HG03064 (cell line): ENCODE data around the gene TNFSF11.
A peak's percentile ranks its signal among the peaks of the same experiment; 100 is the strongest.
"Not testable (repeated sequence)": the region's sequence is repeated elsewhere in the genome, so short reads cannot be mapped to it uniquely, and the experiment has no call there.

ENCODE experiments used
- ATAC-seq: cut with Tn5 transposase; IDR thresholded peaks from one replicate; pipeline ENCODE4 v1.9.1; 2021; ENCODE audit warnings: low read depth; ENCODE audit not compliant: unreplicated experiment

The TNFSF11 gene

DNA sequence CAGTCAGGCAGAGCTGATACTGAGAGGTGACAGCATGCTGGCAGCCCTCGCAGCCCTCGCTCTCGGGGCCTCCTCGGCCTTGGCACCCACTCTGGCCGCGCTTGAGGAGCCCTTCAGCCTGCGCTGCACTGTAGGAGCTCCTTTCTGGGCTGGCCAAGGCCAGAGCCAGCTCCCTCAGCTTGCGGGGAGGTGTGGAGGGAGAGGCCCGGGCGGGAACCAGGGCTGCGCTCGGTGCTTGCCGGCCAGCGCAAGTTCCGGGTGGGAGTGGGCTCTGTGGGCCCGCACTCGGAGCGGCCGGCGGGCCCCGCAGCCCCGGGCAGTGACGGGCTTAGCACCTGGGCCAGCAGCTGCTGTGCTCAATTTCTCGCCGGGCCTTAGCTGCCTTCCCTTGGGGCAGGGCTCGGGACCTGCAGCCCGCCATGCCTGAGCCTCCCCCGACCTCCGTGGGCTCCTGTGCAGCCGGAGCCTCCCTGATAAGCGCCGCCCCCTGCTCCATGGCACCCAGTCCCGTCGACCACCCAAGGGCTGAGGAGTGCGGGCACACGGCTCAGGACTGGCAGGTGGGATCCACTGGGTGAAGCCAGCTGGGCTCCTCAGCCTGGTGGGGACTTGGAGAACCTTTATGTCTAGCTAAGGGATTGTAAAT lies 14.3 kb upstream of the TNFSF11 start:
- not testable (repeated sequence) for ATAC-seq

- not testable (repeated sequence) for ATAC-seq
These were observed 13.6 kb upstream of the TNFSF11 start for GRCh38 chr13:42560320-42560719.

DNA sequence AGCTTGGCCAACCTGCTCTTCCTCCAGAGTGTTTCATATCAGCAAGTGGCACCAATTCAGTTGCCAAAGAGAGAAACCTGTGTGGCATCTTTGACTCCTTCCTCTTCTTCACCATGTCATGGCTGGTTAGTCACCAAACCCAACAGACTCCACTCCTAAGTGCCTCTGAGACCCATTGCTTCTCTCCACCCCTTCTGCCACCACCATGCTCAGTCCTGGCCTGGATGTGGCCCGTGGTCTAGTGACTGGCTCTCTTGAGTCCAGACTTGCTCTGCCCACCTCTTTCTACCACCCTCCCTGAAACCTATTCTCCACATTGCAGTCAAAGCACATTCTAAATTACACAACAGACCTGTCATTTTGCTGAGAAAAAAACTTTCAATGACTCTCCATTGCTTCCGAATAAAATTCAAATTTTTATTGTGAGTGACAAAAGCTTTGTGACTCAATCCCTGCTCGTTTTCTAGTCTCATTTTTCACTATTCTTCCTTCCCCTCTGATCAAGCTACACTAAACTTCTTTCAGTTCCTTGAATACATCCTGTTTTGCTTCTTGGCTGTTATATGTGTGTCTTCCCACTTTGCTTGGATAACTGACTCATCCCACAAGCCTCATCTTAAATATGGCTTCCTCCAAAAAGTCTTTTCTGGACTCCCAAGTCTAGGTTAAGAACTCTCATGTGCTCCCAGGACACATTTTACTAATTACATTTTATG lies 12.0 kb upstream of the TNFSF11 start:
- ATAC-seq, result peak; percentile 48

DNA sequence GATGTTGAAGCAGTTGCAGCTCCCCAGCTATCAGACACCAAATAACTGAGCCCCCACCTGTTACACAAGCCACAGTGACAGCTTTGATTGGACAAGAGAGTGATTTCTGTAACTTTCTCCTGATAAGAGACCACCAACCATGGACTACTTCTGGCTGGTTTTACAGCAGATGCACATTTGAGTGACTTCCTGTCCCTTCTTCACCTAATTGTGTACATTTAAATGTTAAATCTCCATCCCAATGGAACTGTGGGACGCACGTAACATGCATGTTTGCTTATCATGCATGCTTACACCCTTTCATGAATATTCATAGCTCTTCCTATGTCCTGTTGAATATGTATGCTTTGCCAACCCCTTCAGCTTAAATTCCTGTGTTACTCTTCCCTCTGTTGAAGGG lies 6.0 kb upstream of the TNFSF11 start:
- no peak for ATAC-seq

GRCh38 chr13:42569576-42570344 lies 4.2 kb upstream of the TNFSF11 start:
- ATAC-seq, result no peak

DNA sequence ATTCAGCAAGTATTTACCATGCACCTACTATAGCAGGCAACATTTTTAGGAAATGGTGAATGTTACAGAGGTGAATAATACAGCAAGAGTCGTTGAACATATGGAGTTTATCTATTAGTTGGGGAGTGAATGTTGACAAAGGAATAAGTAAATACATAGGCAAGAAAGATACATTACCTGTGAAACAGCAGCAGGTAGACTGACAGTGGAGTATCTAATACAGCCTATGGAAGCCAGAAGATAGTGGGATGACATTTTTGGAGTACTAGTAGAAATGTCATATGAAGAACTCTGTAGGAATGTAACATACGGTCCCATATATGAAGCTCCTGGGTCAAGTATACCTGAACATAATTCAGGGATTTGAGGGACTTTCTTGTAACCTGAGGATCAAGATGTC lies 2.1 kb upstream of the TNFSF11 start:
- no peak for ATAC-seq

- no peak for ATAC-seq
These were observed 721 bp downstream of the TNFSF11 start for GRCh38 chr13:42574435-42575311.

- ATAC-seq, result no peak
These were observed 2.0 kb downstream of the TNFSF11 start for GRCh38 chr13:42575938-42576337.

DNA sequence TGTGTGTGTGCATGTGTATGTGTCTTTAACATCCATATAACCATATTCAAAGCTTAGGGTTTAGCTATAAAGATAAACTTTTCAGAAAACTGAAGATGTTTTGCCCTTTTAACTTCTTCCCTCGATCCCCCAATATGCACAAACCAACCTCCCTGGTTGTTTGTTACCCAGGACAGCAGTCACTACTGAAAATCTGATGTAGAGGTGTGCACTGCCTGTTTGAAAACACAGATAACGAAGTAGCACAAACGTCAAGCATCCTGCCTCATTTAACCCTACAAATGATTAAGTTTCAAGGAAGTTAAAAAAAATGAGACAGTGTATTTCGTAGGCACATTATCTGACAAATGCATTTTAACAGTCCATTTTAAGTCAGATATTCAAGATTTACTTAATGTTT lies 3.6 kb downstream of the TNFSF11 start:
- no peak for ATAC-seq

GRCh38 chr13:42580644-42581043 lies 6.7 kb downstream of the TNFSF11 start:
- no peak for ATAC-seq

- no peak for ATAC-seq
These were observed 7.5 kb downstream of the TNFSF11 start for GRCh38 chr13:42581427-42581826.

- no peak for ATAC-seq
These were observed 17.6 kb downstream of the TNFSF11 start for GRCh38 chr13:42591602-42592001.

DNA sequence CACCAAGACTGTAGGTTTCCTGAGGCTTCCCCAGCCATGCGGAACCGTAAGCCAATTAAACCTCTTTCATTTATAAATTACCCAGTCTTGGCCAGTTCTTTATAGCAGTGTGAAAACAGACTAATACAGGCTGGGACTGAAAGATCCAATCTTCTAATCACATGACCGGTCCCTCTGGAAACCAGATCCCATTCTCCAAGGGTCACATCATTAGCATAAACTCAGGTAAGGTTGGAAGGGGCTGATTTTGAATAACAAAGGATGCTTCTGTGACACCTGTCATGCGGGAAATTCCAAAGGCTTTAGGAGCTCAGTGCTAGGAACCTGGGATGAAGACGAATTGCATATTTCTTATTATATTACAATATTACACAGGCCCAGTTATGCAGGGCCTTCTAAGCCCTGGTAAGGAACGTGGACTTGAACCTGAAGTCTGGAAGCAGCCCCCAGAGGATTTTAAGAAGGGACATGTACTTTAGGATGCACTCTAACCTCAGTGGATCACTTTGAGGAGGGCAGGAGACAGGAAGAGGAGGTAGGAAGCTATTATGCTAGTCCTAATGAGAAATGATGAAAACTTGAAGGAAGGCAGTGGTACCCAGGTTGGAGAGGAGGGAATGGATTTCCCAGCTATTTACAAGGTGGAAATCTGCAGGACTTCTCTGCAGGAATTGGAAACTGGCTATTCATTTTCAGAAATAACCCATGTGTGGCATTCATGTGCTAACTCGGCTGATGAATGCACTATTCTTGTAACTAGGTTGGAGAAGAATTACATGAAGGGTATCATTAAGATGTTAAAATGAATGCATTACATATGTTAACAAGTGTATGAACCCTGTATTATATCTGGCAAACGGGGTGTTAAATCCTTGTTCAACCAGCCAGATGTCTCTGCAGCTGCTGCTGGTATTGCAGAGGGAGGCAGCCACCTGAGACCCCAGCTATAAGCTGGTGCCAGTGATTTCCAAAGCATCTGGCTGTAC lies 19.3 kb downstream of the TNFSF11 start:
- ATAC-seq, result no peak

- no peak for ATAC-seq
These were observed 20.7 kb downstream of the TNFSF11 start for GRCh38 chr13:42594481-42595252.

GRCh38 chr13:42595253-42595571 lies 21.3 kb downstream of the TNFSF11 start:
- ATAC-seq, result no peak

DNA sequence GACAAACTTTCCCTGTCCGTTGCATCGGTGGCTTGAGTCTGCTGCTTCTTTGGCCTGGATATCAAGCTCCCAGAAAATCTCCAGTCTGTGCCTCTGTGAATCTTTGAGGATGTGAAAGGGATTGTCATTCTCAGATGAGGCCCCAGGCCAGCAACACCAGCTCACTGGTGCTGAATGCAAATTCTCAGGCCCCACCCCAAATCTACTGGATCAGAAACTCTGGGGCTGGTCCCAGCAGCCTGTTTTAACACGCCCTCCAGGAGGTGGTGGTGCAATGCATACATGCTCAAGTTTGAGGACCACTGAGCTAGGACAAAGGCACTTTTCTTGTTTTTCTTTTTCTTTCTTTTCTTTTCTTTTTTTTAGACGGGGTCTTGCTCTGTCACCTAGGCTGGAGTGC lies 23.6 kb downstream of the TNFSF11 start:
- no peak for ATAC-seq

DNA sequence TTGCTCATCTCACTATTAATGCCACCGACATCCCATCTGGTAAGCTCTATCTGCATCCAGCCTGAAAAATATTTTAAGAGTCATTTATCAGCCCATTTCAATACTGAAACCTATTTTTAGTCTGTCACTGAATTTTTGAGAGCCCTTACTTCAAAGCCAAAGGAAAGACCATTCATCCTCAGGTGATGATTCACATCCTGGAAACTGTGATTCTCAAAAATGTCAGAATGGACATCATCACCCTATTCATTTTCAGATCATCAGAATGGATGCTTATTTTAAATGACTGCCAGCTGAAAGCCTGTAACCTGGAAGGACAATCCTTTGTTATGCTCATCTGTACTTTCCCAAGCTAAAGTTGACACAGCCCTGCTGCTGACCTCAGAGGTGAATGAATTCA lies 27.0 kb downstream of the TNFSF11 start:
- ATAC-seq, result no peak

GRCh38 chr13:42602906-42603305 lies 29.0 kb downstream of the TNFSF11 start:
- no peak for ATAC-seq

GRCh38 chr13:42603571-42603970 lies 29.6 kb downstream of the TNFSF11 start:
- ATAC-seq, result no peak
